Measurements from ENCODE around the gene RRP15.
A peak's percentile ranks its signal among the peaks of the same experiment; 100 is the strongest.

Gene RRP15

DNA sequence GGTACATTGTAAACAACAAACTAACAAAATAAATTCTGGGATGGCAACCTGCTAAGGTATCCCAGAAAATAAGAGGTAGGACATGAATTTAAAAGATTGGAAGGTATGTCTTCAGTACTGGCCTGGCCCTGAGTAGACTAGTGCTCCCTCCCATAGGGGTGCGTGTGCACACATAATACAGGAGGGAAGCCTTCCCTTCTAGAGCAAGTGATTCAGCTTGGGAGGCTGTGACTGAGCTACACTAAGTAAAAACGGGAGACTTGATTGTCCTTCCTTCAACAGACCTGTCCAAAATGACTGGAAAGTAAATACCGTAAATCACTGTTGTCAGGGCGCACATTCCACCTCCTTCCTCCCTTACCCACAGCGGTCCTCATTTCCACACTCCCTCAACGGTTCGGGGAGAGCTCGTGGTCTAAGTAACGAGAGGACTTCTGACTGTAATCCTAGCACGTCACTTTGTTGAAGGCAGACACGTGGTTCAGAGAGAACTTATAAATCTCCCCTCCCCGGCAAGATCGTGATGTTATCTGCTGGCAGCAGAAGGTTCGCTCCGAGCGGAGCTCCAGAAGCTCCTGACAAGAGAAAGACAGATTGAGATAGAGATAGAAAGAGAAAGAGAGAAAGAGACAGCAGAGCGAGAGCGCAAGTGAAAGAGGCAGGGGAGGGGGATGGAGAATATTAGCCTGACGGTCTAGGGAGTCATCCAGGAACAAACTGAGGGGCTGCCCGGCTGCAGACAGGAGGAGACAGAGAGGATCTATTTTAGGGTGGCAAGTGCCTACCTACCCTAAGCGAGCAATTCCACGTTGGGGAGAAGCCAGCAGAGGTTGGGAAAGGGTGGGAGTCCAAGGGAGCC, 60.0 kb downstream of the RRP15 start, which contains the start of gene TGFB2:
Gene TGFB2, plus strand, starts transcription at position 523 of the 859 bp plus-strand sequence. CDS start 1,366 bp downstream, outside the sequence.
- TF ChIP-seq, protein P1, sequence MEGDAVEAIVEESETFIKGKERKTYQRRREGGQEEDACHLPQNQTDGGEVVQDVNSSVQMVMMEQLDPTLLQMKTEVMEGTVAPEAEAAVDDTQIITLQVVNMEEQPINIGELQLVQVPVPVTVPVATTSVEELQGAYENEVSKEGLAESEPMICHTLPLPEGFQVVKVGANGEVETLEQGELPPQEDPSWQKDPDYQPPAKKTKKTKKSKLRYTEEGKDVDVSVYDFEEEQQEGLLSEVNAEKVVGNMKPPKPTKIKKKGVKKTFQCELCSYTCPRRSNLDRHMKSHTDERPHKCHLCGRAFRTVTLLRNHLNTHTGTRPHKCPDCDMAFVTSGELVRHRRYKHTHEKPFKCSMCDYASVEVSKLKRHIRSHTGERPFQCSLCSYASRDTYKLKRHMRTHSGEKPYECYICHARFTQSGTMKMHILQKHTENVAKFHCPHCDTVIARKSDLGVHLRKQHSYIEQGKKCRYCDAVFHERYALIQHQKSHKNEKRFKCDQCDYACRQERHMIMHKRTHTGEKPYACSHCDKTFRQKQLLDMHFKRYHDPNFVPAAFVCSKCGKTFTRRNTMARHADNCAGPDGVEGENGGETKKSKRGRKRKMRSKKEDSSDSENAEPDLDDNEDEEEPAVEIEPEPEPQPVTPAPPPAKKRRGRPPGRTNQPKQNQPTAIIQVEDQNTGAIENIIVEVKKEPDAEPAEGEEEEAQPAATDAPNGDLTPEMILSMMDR (IDR thresholded peaks at IDR 0.05): no peak
- peak within 1 kb of the TSS; percentile 71 for H3K4me3 ChIP-seq
- H3K27ac ChIP-seq: peak within 1 kb of the TSS; percentile 81 to 95
- DNase-seq (ENCODE audit: low spot score): peak; percentile 84

DNA sequence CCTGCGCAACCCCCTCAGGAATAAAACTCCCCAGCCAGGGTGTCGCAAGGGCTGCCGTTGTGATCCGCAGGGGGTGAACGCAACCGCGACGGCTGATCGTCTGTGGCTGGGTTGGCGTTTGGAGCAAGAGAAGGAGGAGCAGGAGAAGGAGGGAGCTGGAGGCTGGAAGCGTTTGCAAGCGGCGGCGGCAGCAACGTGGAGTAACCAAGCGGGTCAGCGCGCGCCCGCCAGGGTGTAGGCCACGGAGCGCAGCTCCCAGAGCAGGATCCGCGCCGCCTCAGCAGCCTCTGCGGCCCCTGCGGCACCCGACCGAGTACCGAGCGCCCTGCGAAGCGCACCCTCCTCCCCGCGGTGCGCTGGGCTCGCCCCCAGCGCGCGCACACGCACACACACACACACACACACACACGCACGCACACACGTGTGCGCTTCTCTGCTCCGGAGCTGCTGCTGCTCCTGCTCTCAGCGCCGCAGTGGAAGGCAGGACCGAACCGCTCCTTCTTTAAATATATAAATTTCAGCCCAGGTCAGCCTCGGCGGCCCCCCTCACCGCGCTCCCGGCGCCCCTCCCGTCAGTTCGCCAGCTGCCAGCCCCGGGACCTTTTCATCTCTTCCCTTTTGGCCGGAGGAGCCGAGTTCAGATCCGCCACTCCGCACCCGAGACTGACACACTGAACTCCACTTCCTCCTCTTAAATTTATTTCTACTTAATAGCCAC, 60.7 kb downstream of the RRP15 start:
- DNase-seq (ENCODE audit: low spot score): peak; percentile 85
- Histone ChIP-seq H3K4me3 (peak overlapping the region; percentile 71), H3K27ac (peak overlapping the region; percentile 81 to 95)
- TF ChIP-seq, protein P1 (IDR thresholded peaks at IDR 0.05): no peak

DNA sequence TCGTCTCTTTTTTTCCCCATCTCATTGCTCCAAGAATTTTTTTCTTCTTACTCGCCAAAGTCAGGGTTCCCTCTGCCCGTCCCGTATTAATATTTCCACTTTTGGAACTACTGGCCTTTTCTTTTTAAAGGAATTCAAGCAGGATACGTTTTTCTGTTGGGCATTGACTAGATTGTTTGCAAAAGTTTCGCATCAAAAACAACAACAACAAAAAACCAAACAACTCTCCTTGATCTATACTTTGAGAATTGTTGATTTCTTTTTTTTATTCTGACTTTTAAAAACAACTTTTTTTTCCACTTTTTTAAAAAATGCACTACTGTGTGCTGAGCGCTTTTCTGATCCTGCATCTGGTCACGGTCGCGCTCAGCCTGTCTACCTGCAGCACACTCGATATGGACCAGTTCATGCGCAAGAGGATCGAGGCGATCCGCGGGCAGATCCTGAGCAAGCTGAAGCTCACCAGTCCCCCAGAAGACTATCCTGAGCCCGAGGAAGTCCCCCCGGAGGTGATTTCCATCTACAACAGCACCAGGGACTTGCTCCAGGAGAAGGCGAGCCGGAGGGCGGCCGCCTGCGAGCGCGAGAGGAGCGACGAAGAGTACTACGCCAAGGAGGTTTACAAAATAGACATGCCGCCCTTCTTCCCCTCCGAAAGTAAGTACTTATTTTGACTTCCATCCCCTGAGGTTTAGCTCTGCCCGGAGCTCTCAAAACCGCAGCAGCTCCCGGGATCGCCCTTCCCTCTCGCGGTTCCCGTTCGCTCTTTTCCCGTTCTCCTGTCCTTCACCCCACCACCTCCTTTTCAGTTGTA, 61.5 kb downstream of the RRP15 start:
- peak; percentile 79 for DNase-seq (ENCODE audit: low spot score)
- Histone ChIP-seq H3K4me3 (peak overlapping the region; percentile 71), H3K27ac (peak overlapping the region; percentile 81 to 95)
- TF ChIP-seq, protein P1 (IDR thresholded peaks at IDR 0.05): no peak

DNA sequence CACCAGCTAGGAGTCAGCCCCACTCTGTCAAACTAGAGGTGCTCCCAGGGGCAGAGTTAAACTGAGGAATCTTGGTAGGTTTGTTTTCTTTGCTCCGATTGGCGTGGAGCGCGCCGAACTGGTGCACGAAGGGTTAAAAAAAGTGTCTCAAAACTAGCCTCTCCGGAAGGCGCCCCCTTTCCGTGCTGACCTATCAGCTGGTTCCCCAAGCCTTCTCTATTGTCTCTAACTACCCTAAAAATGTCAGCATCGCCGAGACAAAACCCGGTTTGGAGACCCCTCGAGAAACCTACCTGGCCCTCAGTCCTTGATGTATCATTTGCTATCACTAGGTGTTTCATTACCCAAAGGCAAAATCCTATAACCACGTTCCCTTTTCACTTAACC, 62.2 kb downstream of the RRP15 start:
- TF ChIP-seq, protein P1 (IDR thresholded peaks at IDR 0.05): no peak
- H3K4me3 ChIP-seq: peak overlapping the region; percentile 71
- DNase-seq (ENCODE audit: low spot score): no peak
- H3K27ac ChIP-seq: peak overlapping the region; percentile 81 to 95

DNA sequence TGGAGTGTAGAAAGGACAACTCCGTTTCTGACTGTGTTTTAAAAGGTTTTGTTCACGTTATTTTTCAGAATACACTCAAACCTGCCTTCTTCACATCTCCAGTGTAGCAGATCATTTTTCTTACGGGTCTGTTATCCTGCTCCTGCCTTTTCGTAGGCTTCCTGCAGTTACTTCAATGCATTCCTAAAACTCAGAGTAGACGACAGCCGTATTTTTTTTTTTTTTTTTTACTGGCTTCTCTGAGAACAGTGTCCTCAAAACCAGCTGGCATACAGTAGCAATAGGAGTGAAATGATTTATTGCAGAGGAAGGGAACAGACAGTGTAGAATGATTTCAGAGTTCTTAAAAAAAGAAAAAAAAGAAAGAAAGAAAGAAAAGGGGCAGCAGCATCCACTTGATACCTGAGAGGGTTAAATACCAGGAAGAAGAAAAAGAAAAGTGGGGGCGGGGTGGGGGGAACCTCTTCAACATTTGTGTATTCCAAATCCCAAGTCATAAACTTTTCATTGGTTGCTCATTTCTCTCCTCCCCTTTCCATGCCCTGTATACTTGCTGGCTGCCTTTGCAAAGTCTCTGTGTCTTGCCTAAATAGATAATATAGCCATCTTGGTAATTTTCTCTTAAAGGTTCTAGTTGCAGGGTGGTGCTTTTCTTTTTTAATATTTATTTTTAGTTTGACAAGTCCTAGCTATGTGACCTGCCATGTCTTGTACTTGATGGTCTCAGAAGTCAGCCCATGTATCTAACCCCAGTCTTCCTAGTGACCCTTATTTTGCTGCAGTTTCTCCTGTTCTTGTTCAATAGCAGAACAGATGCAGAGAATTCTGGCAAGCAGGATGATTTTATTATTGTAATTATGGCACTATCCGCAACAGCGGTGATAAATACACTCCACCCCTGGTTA, 62.9 kb downstream of the RRP15 start:
- no peak for DNase-seq (ENCODE audit: low spot score)
- TF ChIP-seq, protein P1 (IDR thresholded peaks at IDR 0.05): no peak
- H3K4me3 ChIP-seq: peak overlapping the region; percentile 71
- H3K27ac ChIP-seq: peak overlapping the region; percentile 81 to 95

DNA sequence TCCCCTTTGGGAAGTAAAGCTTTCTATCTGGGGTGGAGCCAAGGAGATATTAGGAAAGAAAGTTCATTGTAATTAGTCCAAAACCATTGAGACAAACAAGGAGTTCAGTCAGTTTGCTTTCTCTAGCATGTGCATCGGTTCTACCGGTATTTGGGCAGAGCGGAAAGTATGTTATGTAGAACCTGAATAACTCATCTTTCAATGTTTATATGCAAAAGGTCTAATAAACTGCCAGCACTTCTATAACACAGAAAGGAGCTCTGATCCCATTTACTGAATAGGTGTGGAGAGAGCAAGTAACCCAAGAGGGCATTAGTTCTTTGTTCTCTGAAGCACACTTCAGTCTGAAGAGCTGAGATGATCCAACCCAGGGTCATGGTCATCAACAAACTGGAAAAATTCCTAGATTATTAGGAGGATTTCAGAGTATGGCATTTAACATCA, 63.6 kb downstream of the RRP15 start:
- peak overlapping the region; percentile 71 for H3K4me3 ChIP-seq
- no peak for DNase-seq (ENCODE audit: low spot score)

More for the DNA sequence above, 63.6 kb downstream of the RRP15 start:
- peak overlapping the region; percentile 81 to 82 for H3K27ac ChIP-seq
- TF ChIP-seq, protein P1 (IDR thresholded peaks at IDR 0.05): no peak

Data from coronary artery (tissue), 2 donors.